Testis (tissue), 3 donors: ENCODE measurements around the gene BICD1. TPM values are rescaled to one million over a fixed set of nuclear protein-coding genes. Genes with fewer than 3 reads are reported as not detected.

Experiments used
- DNase-seq: peaks from one replicate; pipeline ENCODE4 v3.0.0-alpha.2; 2019
- H3K27ac ChIP-seq, 2 donors: fragments of 200-600 bp; sonication (generic); one replicate each; pipeline ENCODE4 v1.5.1; 2019
- H3K27me3 ChIP-seq: fragments of 200-600 bp; sonication (generic); one replicate; pipeline ENCODE4 v1.5.1; 2019
- H3K36me3 ChIP-seq: fragments of 200-600 bp; sonication (generic); one replicate; pipeline ENCODE4 v1.5.1; 2017; ENCODE audit warnings: low read depth; ENCODE audit errors: missing control alignments
- H3K4me1 ChIP-seq: fragments of 200-600 bp; sonication (generic); one replicate; pipeline ENCODE4 v1.5.1; 2019
- H3K4me3 ChIP-seq, 2 donors: fragments of 200-600 bp; sonication (generic); one replicate each; pipeline ENCODE4 v1.5.1; 2017 to 2019
- H3K9me3 ChIP-seq: fragments of 200-600 bp; sonication (generic); one replicate; pipeline ENCODE4 v1.5.1; 2017
- CTCF ChIP-seq, 3 experiments: fragments of 450-650 bp in 2 of 3; fragments of 200-600 bp in 1 of 3; sonication (generic) in 1 of 3; IDR thresholded peaks; one replicate each; pipeline ENCODE4 v1.5.1; 2016 to 2019; ENCODE audit warnings: antibody characterized with exemption in 3 of 3, mild to moderate bottlenecking in 2 of 3, moderate library complexity in 1 of 3
- POLR2A ChIP-seq: fragments of 450-650 bp; IDR thresholded peaks from one replicate; pipeline ENCODE4 v1.6.1; 2017; ENCODE audit warnings: antibody characterized with exemption, mild to moderate bottlenecking, moderate library complexity
- WGBS, 2 donors: methylation state at CpG; one replicate each; pipeline ENCODE4 v1.1.5; 2018; 5-methylcytosine and 5-hydroxymethylcytosine counted together
- intact Hi-C: fragments of 100-400 bp; cut with DNase I; formaldehyde crosslinking; loops from one replicate; pipeline ENCODE4 v1.15.1; 2023; ENCODE audit warnings: low total_unique reads
- polyA plus RNA-seq: library from polyadenylated mRNA; stranded (reverse); fragments of 350-450 nt; fragmentation: Illumina TruSeq; extraction: RNeasy Lipid Tissue Mini Kit (QIAGEN cat#74804); gene quantifications from one replicate; pipeline ENCODE4 v1.2.3, GENCODE V29; 2014; ENCODE audit warnings: low read depth, low replicate concordance; ENCODE audit not compliant: insufficient read depth
- total RNA-seq, 2 donors: library from RNA; depleted of rRNA; stranded (reverse); fragments of >200 nt; gene quantifications; one replicate each; pipeline ENCODE4 v1.2.3, GENCODE V29; 2016

The BICD1 gene
- total and polyA plus RNA-seq, 3 donors from 2014 or later, result 8.4 to 28.7 (median 26.0) TPM

GRCh38 chr12:32240162-32240561 is 133.5 kb downstream of the BICD1 start:
- intact Hi-C loops, result no loop called here
- Histone ChIP-seq H3K27me3 (no peaks in the 10 kb centered on the region), H3K27ac (no peak overlapping the region), H3K4me1 (no peaks in the 10 kb centered on the region), H3K9me3 (no peaks in the 10 kb centered on the region), H3K36me3 (no peaks in the 10 kb centered on the region), H3K4me3 (no peak overlapping the region)
- 87 to 89% methylated on average over 5 of the region's 5 CpGs for WGBS, 2 donors
- no peak for DNase-seq
- TF ChIP-seq POLR2A (no peak), CTCF (IDR thresholded peaks at IDR 0.05) (no peak)

GRCh38 chr12:32240831-32241230 is 134.2 kb downstream of the BICD1 start:
- no peak for DNase-seq
- no peaks in the 10 kb centered on the region for H3K36me3 ChIP-seq
- TF ChIP-seq CTCF (IDR thresholded peaks at IDR 0.05) (no peak), POLR2A (no peak)
- intact Hi-C loops, result no loop called here
- H3K4me1 ChIP-seq, result no peaks in the 10 kb centered on the region
- H3K4me3 ChIP-seq, result no peak overlapping the region
- H3K27ac ChIP-seq, result no peak overlapping the region
- H3K27me3 ChIP-seq, result no peaks in the 10 kb centered on the region
- WGBS, 2 donors, result 70 to 71% methylated on average over 4 of the region's 4 CpGs
- H3K9me3 ChIP-seq, result no peaks in the 10 kb centered on the region

GRCh38 chr12:32242641-32243040 is 136.0 kb downstream of the BICD1 start:
- Histone ChIP-seq H3K27ac (no peak overlapping the region), H3K27me3 (no peaks in the 10 kb centered on the region), H3K9me3 (no peaks in the 10 kb centered on the region), H3K36me3 (no peaks in the 10 kb centered on the region), H3K4me1 (no peaks in the 10 kb centered on the region), H3K4me3 (no peak overlapping the region)
- intact Hi-C loops, result no loop called here
- DNase-seq, result no peak
- WGBS, 2 donors, result 77 to 83% methylated on average over 2 of the region's 2 CpGs
- no peak for TF ChIP-seq CTCF (IDR thresholded peaks at IDR 0.05)
- TF ChIP-seq POLR2A, result no peak

DNA sequence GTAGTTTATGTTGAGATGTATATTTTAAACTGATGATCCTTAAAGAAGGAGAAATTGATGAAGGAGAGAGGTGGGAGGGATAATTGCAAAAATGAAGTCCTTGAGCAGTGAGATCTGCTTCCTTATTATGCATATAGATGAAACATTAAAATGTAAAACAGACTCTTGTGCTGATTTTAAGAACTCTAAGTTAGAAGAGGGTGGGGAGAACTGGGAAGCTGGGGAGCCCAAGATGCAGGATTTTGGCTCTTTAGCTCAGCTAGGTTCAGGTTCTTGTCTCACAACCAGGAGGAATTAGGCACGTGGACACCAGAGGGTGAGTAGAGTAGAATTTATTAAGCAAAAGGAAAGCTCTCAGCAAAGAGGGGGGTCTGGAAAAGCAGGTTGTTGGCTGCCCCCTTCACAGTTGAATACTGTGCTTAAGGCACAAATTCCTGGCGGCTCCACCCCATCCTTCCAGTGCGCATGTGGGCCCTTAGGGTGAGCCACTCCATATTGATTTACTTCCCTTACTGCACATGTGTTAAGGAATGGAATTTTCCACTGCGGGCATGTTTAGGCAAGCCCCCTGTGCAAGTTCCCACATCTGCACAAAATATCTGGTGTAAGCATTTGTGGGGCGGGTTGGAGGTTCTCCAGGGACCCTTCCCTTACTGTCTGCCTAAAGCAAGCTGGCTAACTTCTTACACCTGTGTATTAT is 141.9 kb downstream of the BICD1 start:
- intact Hi-C loops, result no loop called here
- no peaks in the 10 kb centered on the region for H3K27me3 ChIP-seq
- H3K27ac ChIP-seq, result no peak overlapping the region
- H3K4me1 ChIP-seq, result no peaks in the 10 kb centered on the region
- TF ChIP-seq POLR2A, result no peak
- no peak for TF ChIP-seq CTCF (IDR thresholded peaks at IDR 0.05)
- no peak for DNase-seq
- no peak overlapping the region for H3K4me3 ChIP-seq
- H3K9me3 ChIP-seq, result no peaks in the 10 kb centered on the region
- 92% methylated on average over 5 of the region's 5 CpGs for WGBS, 2 donors
- no peaks in the 10 kb centered on the region for H3K36me3 ChIP-seq

DNA sequence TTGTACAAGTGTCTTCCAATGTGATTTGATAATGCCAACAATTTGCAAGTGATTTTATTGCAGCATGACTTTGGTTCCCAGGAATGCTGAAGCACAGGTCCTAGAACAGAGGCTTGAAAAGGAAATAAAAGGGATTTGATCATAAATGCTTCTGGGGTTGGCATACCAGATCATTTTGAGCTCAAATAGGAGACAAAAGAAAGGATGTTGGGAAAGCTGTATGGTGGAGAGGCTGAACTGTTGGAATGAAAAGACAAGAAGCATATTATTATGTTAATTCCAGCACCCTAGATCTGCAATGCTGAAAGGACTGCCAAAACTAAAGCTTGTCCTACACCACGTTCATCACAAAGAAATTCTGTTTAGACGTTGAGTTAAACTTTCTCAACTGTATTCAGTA is 143.1 kb downstream of the BICD1 start:
- intact Hi-C loops, result no loop called here
- WGBS, 2 donors, result 53 to 56% methylated on average over 2 of the region's 2 CpGs
- Histone ChIP-seq H3K4me1 (no peaks in the 10 kb centered on the region), H3K9me3 (no peaks in the 10 kb centered on the region), H3K4me3 (no peak overlapping the region), H3K36me3 (no peaks in the 10 kb centered on the region), H3K27ac (no peak overlapping the region), H3K27me3 (no peaks in the 10 kb centered on the region)
- no peak for DNase-seq
- TF ChIP-seq CTCF (IDR thresholded peaks at IDR 0.05) (no peak), POLR2A (no peak)
